Heart left ventricle (tissue), 16 donors: ENCODE measurements around the gene NR2F1-AS1. TPM values are rescaled to one million over a fixed set of nuclear protein-coding genes. Genes with fewer than 3 reads are reported as not detected.

ENCODE experiments used
- ATAC-seq, 4 donors: fragments of 200-7000 bp; cut with Tn5 transposase; one replicate each; pipeline ENCODE4 v1.9.1; 2020 to 2022; ENCODE audit warnings: moderate library complexity in 4 of 4, mild to moderate bottlenecking in 3 of 4, moderate number of reproducible peaks in 1 of 4
- DNase-seq, 5 donors: peaks; one replicate each; pipeline ENCODE4 v3.0.0-alpha.2; 2020
- H3K27ac ChIP-seq, 12 donors: fragments of 200-600 bp; sonication (generic) in 4 of 12; one replicate each; pipeline versions ENCODE4 v1.5.0 to v1.8.0; 2016 to 2022; ENCODE audit warnings: mild to moderate bottlenecking in 2 of 12
- H3K27me3 ChIP-seq, 9 donors: fragments of 200-600 bp; sonication (generic) in 2 of 9; one replicate each; pipeline versions ENCODE4 v1.5.1 to v1.8.0; 2016 to 2022; ENCODE audit warnings: mild to moderate bottlenecking in 3 of 9
- H3K36me3 ChIP-seq, 9 donors: fragments of 200-600 bp; sonication (generic) in 2 of 9; one replicate each; pipeline versions ENCODE4 v1.5.0 to v1.8.0; 2018 to 2022; ENCODE audit warnings: mild to moderate bottlenecking in 2 of 9
- H3K4me1 ChIP-seq, 12 donors: fragments of 200-600 bp; sonication (generic) in 4 of 12; one replicate each; pipeline versions ENCODE4 v1.5.0 to v1.8.0; 2016 to 2022; ENCODE audit warnings: mild to moderate bottlenecking in 3 of 12
- H3K4me3 ChIP-seq, 12 donors: fragments of 200-600 bp; sonication (generic) in 4 of 12; one replicate each; pipeline versions ENCODE4 v1.5.0 to v1.8.0; 2017 to 2022; ENCODE audit warnings: mild to moderate bottlenecking in 9 of 12, moderate library complexity in 4 of 12
- H3K9me3 ChIP-seq, 12 donors: fragments of 200-600 bp; sonication (generic) in 4 of 12; one replicate each; pipeline versions ENCODE4 v1.5.0 to v1.8.0; 2016 to 2022; ENCODE audit warnings: mild to moderate bottlenecking in 1 of 12
- CTCF ChIP-seq, 12 donors: fragments of 200-600 bp; sonication (generic) in 4 of 12; IDR thresholded peaks; one replicate each; pipeline versions ENCODE4 v1.5.0 to v1.8.0; 2018 to 2022; ENCODE audit warnings: antibody characterized with exemption in 12 of 12, mild to moderate bottlenecking in 5 of 12
- POLR2A ChIP-seq, 2 donors: fragments of 450-650 bp; IDR thresholded peaks; one replicate each; pipeline ENCODE4 v1.6.1; 2017; ENCODE audit warnings: antibody characterized with exemption in 2 of 2, mild to moderate bottlenecking in 2 of 2, moderate library complexity in 2 of 2
- WGBS, 4 donors: extraction: QIAGEN DNeasy Blood & Tissue Kit in 2 of 4; methylation state at CpG; one replicate each; pipeline versions ENCODE4 v1.1.5 to v1.1.7; 2013 to 2018; 5-methylcytosine and 5-hydroxymethylcytosine counted together
- intact Hi-C, 10 donors: fragments of 100-400 bp; cut with DNase I; formaldehyde crosslinking; loops; one replicate each; pipeline versions ENCODE4 v1.11.1 to v1.14.2; 2022
- polyA plus RNA-seq, 2 donors: library from polyadenylated mRNA; stranded (reverse); fragments of 200-250 nt; gene quantifications; one replicate each; pipeline ENCODE4 v1.2.3, GENCODE V29; 2013
- total RNA-seq, 9 donors: library from RNA; depleted of rRNA in 2 of 9; stranded (reverse); fragments of >200 nt in 2 of 9; fragmentation: NEBNext Ultra II Directional in 3 of 9; extraction: Animal tissue kit (Norgen Biotek cat#: 25700) in 3 of 9; gene quantifications; one replicate each; pipeline versions ENCODE4 v1.1.0 to v1.2.4, GENCODE V29; 2016 to 2023
- donor health status: ischemic (EF 13 %, LVEDD 7.1; RV severe dilation, severe dysfunction).
- donor health status: healthy with polysubstance abuse.
- donor health status: DM: no; HTN: yes; CAD: no.
- donor health status: DM: no; HTN: no; CAD: no.
- donor health status: ischemic (EF 25% LVEDD 6.9; RV normal size, moderate dysfunction).
- donor health status: ischemic (EF 25% LVEDD 5.7; RV mildly dilated, moderate dysfunction).
- donor health status: healthy.
- donor health status: DM: yes; HTN: yes; CAD: no.
- donor health status: ischemic (EF 35%, LVEDD 5.7; RV mildly dilated, moderate dysfunction).
- donor health status: nonischemic (EF 11% LVEDD 7.7; RV severe dilation, severe dysfunction).
- donor health status: DM: yes; HTN: yes; CAD: no.
- donor health status: PGD.
- donor health status: ischemic (EF 29% LVEDD 5.4; RV normal size, mild dysfunction).
- donor health status: nonischemic (EF 23%, LVEDD 6.1; RV moderate dilation, normal function).

NR2F1-AS1 gene
- total and polyA plus RNA-seq, 11 donors = 0.17 to 4.5 (median 0.67) TPM; not detected in 3

GRCh38 chr5:93427316-93427715, 153.7 kb downstream of the NR2F1-AS1 start:
- TF ChIP-seq POLR2A (IDR thresholded peaks at IDR 0.05) (no peak), CTCF (IDR thresholded peaks at IDR 0.05) (no peak)
- no peaks in the 10 kb centered on the region for H3K27me3 ChIP-seq
- intact Hi-C loops = no loop called here
- no peak for ATAC-seq
- no peak overlapping the region for H3K4me3 ChIP-seq
- no peak for DNase-seq
- no peaks in the 10 kb centered on the region for H3K36me3 ChIP-seq
- H3K4me1 ChIP-seq = no peaks in the 10 kb centered on the region
- 47 to 57% (median 53%) methylated on average over 1 of the region's 1 CpG for WGBS, 4 donors
- no peak overlapping the region for H3K27ac ChIP-seq
- no peaks in the 10 kb centered on the region for H3K9me3 ChIP-seq

- ATAC-seq = no peak
- WGBS, 4 donors = 47 to 57% (median 55%) methylated on average over 6 of the region's 6 CpGs
- no peaks in the 10 kb centered on the region for H3K9me3 ChIP-seq
- H3K4me1 ChIP-seq = no peaks in the 10 kb centered on the region
- no peak overlapping the region for H3K27ac ChIP-seq
- DNase-seq = no peak
- intact Hi-C loops = no loop called here
- H3K4me3 ChIP-seq = no peak overlapping the region
- H3K36me3 ChIP-seq = no peaks in the 10 kb centered on the region
- H3K27me3 ChIP-seq = no peaks in the 10 kb centered on the region
- TF ChIP-seq POLR2A (IDR thresholded peaks at IDR 0.05) (no peak), CTCF (IDR thresholded peaks at IDR 0.05) (no peak)
Observed at GRCh38 chr5:93425096-93425495, 155.9 kb downstream of the NR2F1-AS1 start.

- Histone ChIP-seq H3K4me1 (no peaks in the 10 kb centered on the region), H3K9me3 (no peaks in the 10 kb centered on the region), H3K27ac (no peak overlapping the region), H3K4me3 (no peak overlapping the region), H3K36me3 (no peaks in the 10 kb centered on the region), H3K27me3 (no peaks in the 10 kb centered on the region)
- ATAC-seq (no peak), DNase-seq (no peak)
- TF ChIP-seq CTCF (IDR thresholded peaks at IDR 0.05) (no peak), POLR2A (IDR thresholded peaks at IDR 0.05) (no peak)
- intact Hi-C loops = no loop called here
- WGBS, 4 donors = 75 to 83% (median 79%) methylated on average over 3 of the region's 3 CpGs
Observed at GRCh38 chr5:93423300-93423699, 157.7 kb downstream of the NR2F1-AS1 start.

GRCh38 chr5:93422652-93423280, 158.3 kb downstream of the NR2F1-AS1 start:
- WGBS, 4 donors = 48 to 56% (median 51%) methylated on average over 5 of the region's 5 CpGs
- Histone ChIP-seq H3K4me3 (no peak overlapping the region), H3K27ac (no peak overlapping the region), H3K27me3 (no peaks in the 10 kb centered on the region), H3K4me1 (no peaks in the 10 kb centered on the region), H3K36me3 (no peaks in the 10 kb centered on the region), H3K9me3 (no peaks in the 10 kb centered on the region)
- TF ChIP-seq CTCF (IDR thresholded peaks at IDR 0.05) (no peak), POLR2A (IDR thresholded peaks at IDR 0.05) (no peak)
- no peak for ATAC-seq
- no peak for DNase-seq
- intact Hi-C loops = no loop called here
